PC-3 (cell line): Measurements from ENCODE around the gene CARD11. TPM values are rescaled to one million over a fixed set of nuclear protein-coding genes. Genes with fewer than 3 reads are reported as not detected.

Experiments
- ATAC-seq: fragments of 200-7000 bp; cut with Tn5 transposase; 2 replicates; pipeline ENCODE4 v1.9.1; 2020; ENCODE audit warnings: mild to moderate bottlenecking, moderate library complexity
- BruUV-seq: library from RNA; stranded (reverse); fragments of 400-500 nt; replicated peaks from 2 replicates; lab custom pipeline; 2021; lab: Mats Ljungman, UMichigan
- CTCF ChIA-PET: fragments of 300-600 bp; sonication (Branson Sonifier 250); formaldehyde crosslinking; loops from one replicate; lab custom pipeline; 2022; ENCODE audit warnings: antibody characterized with exemption; lab: Charles Lee
- POLR2A ChIA-PET: fragments of 300-600 bp; sonication (Branson Sonifier 250); formaldehyde crosslinking; loops from one replicate; lab custom pipeline; 2022; ENCODE audit warnings: antibody characterized with exemption; ENCODE audit not compliant: unreplicated experiment; lab: Charles Lee
- DNase-seq: peaks from one replicate; pipeline ENCODE4 v3.0.0-alpha.2; 2015
- H2AFZ ChIP-seq: fragments of 300-600 bp; sonication (generic); 2 replicates; pipeline ENCODE4 v1.6.0; 2016; ENCODE audit warnings: antibody characterized with exemption, low read length
- H3F3A ChIP-seq: fragments of 300-600 bp; sonication (generic); one replicate; pipeline ENCODE4 v1.6.0; 2017; ENCODE audit warnings: antibody characterized with exemption, low read length, control low read depth, mild to moderate bottlenecking; ENCODE audit not compliant: unreplicated experiment
- H3K27ac ChIP-seq: fragments of 300-600 bp; sonication (generic); 2 replicates; pipeline ENCODE4 v1.5.1; 2016; ENCODE audit warnings: mild to moderate bottlenecking, low read length
- H3K27me3 ChIP-seq: fragments of 300-600 bp; sonication (generic); 2 replicates; pipeline ENCODE4 v1.6.1; 2016; ENCODE audit warnings: low read length, mixed read lengths
- H3K36me3 ChIP-seq: fragments of 300-600 bp; sonication (generic); 2 replicates; pipeline ENCODE4 v1.6.1; 2016; ENCODE audit warnings: low read depth, mixed run types, low read length, mixed read lengths
- H3K4me1 ChIP-seq: fragments of 300-600 bp; sonication (generic); 2 replicates; pipeline ENCODE4 v1.5.1; 2016; ENCODE audit warnings: low read length; ENCODE audit not compliant: insufficient read depth
- H3K4me2 ChIP-seq: fragments of 300-600 bp; sonication (generic); 2 replicates; pipeline ENCODE4 v1.6.0; 2016; ENCODE audit warnings: low read length
- H3K4me3 ChIP-seq: fragments of 300-600 bp; sonication (generic); 2 replicates; pipeline ENCODE4 v1.5.1; 2016; ENCODE audit warnings: mild to moderate bottlenecking, low read length, mixed read lengths
- H3K79me2 ChIP-seq: fragments of 300-600 bp; sonication (generic); 2 replicates; pipeline ENCODE4 v1.6.1; 2017; ENCODE audit warnings: low read length, mixed read lengths
- H3K9ac ChIP-seq: fragments of 300-600 bp; sonication (generic); 2 replicates; pipeline ENCODE4 v1.6.0; 2016; ENCODE audit warnings: mild to moderate bottlenecking, low read length
- H3K9me2 ChIP-seq: fragments of 300-600 bp; sonication (generic); replicated peaks from 2 replicates; pipeline ENCODE4 v1.6.1; 2016; ENCODE audit warnings: mixed run types, low read length, mixed read lengths
- H3K9me3 ChIP-seq: fragments of 300-600 bp; sonication (generic); 2 replicates; pipeline ENCODE4 v1.6.1; 2016; ENCODE audit warnings: low read length, mixed read lengths
- H4K20me1 ChIP-seq: fragments of 300-600 bp; sonication (generic); 2 replicates; pipeline ENCODE4 v1.6.1; 2016; ENCODE audit warnings: low read length, mixed read lengths
- EZH2 ChIP-seq: fragments of 300-600 bp; sonication (generic); IDR thresholded peaks from one replicate; pipeline ENCODE4 v1.6.1; 2017; ENCODE audit warnings: antibody characterized with exemption, mild to moderate bottlenecking, low read length; ENCODE audit not compliant: unreplicated experiment
- EZH2phosphoT487 ChIP-seq: fragments of 300-600 bp; sonication (generic); IDR thresholded peaks from 2 replicates; pipeline ENCODE4 v1.6.1; 2018; ENCODE audit warnings: mild to moderate bottlenecking, antibody characterized with exemption, low read length, borderline replicate concordance
- intact Hi-C: fragments of 100-400 bp; cut with micrococcal nuclease; formaldehyde crosslinking; loops from 2 replicates; pipeline ENCODE4 v1.9.0; 2023
- total RNA-seq: library from RNA; depleted of rRNA; stranded (reverse); fragments of >200 nt; gene quantifications from 2 replicates; pipeline ENCODE4 v1.2.3, GENCODE V29; 2014
- TF ChIP-seq, protein P1 (sequence below): fragments of 300-600 bp; sonication (generic); conservative IDR thresholded peaks from 2 replicates; pipeline ENCODE4 v1.5.1; 2017; ENCODE audit warnings: antibody characterized with exemption, low read depth, mild to moderate bottlenecking, low read length

Gene CARD11
- total RNA-seq, 1 experiment from 2014 or later = not detected

DNA sequence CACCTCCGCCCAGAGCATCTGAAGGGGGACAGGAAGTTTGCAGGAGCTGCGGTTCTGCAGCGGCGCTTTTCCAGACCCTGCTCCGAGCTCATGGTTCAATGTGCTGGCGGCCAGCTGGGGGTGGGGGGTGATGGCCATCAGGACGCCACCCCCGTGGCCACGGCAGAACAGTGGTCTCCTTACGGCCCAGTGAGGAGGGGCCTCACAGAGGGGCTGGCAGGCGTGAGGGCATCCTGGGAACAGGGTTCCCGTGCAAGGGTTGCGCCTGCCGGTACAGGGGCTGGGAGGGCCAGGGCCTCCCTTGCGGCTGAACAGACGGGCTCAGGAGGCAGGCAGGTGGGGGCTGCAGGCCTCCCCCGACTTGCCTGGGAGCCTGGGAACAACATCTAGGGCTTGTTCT lies 160.6 kb downstream of the CARD11 start:
- Histone ChIP-seq H3K27ac (no peak overlapping the region), H2AFZ (no peak overlapping the region), H3K9ac (no peak overlapping the region), H3K79me2 (no peaks in the 10 kb centered on the region), H3K36me3 (no peaks in the 10 kb centered on the region), H3K4me1 (peaks cover 3% of the 10 kb centered on the region; the same call in 1 of the 2 replicates), H4K20me1 (no peaks in the 10 kb centered on the region), H3F3A (no peaks in the 10 kb centered on the region), H3K9me3 (no peaks in the 10 kb centered on the region), H3K9me2 (no peaks in the 10 kb centered on the region), H3K4me2 (no peak overlapping the region), H3K4me3 (no peak overlapping the region), H3K27me3 (no peaks in the 10 kb centered on the region)
- TF ChIP-seq EZH2phosphoT487 = no peak
- TF ChIP-seq EZH2 = no peak
- TF ChIP-seq, protein P1, sequence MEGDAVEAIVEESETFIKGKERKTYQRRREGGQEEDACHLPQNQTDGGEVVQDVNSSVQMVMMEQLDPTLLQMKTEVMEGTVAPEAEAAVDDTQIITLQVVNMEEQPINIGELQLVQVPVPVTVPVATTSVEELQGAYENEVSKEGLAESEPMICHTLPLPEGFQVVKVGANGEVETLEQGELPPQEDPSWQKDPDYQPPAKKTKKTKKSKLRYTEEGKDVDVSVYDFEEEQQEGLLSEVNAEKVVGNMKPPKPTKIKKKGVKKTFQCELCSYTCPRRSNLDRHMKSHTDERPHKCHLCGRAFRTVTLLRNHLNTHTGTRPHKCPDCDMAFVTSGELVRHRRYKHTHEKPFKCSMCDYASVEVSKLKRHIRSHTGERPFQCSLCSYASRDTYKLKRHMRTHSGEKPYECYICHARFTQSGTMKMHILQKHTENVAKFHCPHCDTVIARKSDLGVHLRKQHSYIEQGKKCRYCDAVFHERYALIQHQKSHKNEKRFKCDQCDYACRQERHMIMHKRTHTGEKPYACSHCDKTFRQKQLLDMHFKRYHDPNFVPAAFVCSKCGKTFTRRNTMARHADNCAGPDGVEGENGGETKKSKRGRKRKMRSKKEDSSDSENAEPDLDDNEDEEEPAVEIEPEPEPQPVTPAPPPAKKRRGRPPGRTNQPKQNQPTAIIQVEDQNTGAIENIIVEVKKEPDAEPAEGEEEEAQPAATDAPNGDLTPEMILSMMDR = no peak
- ATAC-seq (no peak), DNase-seq (no peak)
- no TSS peak for BruUV-seq
- CTCF ChIA-PET = no interaction called here
- POLR2A ChIA-PET = no interaction called here
- intact Hi-C loops = no loop called here

DNA sequence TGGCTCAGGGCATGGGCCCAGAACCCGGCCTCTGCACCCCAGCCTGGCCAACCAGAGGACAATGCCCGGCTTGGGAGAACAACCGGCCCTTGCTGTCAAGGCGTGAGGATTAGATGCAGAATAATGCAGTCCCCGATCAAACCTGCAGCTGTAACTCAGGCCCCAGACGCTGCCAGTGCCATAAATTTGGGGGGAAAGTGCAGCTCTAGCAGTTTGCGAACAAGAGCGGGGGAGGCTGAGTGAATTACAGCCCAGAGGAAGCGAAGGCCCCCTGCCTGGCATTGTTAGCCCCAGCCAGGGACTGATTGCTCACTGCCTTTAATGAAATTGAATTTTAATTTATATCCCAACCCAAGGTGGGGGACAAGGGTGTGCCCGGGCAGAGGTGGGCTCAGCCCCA lies 161.6 kb downstream of the CARD11 start:
- intact Hi-C loops = no loop called here
- Histone ChIP-seq H3K4me3 (no peak overlapping the region), H3K9ac (no peak overlapping the region), H4K20me1 (no peaks in the 10 kb centered on the region), H3K79me2 (no peaks in the 10 kb centered on the region), H3K4me2 (no peak overlapping the region), H3K4me1 (peaks cover 3% of the 10 kb centered on the region; the same call in 1 of the 2 replicates), H3K9me2 (no peaks in the 10 kb centered on the region), H2AFZ (no peak overlapping the region), H3K27ac (no peak overlapping the region), H3F3A (no peaks in the 10 kb centered on the region), H3K36me3 (no peaks in the 10 kb centered on the region), H3K27me3 (no peaks in the 10 kb centered on the region), H3K9me3 (no peaks in the 10 kb centered on the region)
- DNase-seq = no peak
- no peak for TF ChIP-seq EZH2phosphoT487
- TF ChIP-seq EZH2 = no peak
- TF ChIP-seq, protein P1 = no peak
- BruUV-seq = no TSS peak
- POLR2A ChIA-PET = no interaction called here
- ATAC-seq = no peak
- CTCF ChIA-PET = no interaction called here

DNA sequence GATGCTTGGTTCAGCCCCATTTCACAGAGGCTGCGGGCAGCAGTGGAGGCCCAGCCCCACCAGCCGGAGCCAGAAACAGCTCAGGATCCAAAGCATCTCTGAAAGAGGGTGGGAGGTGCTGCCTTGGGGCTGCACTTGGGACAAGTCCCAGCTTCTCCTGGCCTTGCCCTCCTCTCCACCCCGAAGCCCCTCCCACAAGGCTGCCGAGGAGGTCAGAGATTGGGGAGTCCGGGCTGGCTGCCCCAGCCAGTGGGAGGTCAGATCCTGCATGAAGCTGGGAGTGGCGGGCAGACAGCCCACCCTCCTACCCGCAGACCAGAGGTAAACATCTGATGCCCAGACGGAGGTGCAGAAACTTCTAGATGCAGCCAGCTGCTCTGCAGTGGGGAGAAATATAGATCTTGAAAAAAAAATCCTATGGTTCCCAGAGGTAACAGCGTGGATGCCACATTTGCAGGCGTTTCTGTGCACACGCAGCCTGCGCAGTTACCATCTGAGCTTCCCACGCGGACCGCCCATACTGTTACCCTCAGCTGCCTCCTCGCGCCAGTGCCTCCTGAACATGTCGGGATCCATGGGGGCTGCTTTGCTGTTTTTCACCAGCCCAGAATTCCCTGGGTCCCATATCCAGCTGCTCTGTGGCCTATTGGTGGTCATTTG lies 162.7 kb downstream of the CARD11 start:
- POLR2A ChIA-PET = no interaction called here
- Histone ChIP-seq H3K27ac (no peak overlapping the region), H3K27me3 (no peaks in the 10 kb centered on the region), H3K36me3 (no peaks in the 10 kb centered on the region), H3K4me2 (no peak overlapping the region), H3K4me3 (no peak overlapping the region), H3K79me2 (no peaks in the 10 kb centered on the region), H3K4me1 (peaks cover 10% of the 10 kb centered on the region), H3K9me2 (no peaks in the 10 kb centered on the region), H4K20me1 (no peaks in the 10 kb centered on the region), H3K9ac (no peak overlapping the region), H3F3A (no peaks in the 10 kb centered on the region), H3K9me3 (no peaks in the 10 kb centered on the region), H2AFZ (no peak overlapping the region)
- no TSS peak for BruUV-seq
- ATAC-seq = no peak
- CTCF ChIA-PET = no interaction called here
- no peak for DNase-seq
- intact Hi-C loops = no loop called here
- TF ChIP-seq, protein P1 = no peak
- TF ChIP-seq EZH2phosphoT487 = no peak
- TF ChIP-seq EZH2 = no peak
